HFFc6 (cell line): ENCODE results near the gene ATP13A2. TPM values are rescaled to one million over a fixed set of nuclear protein-coding genes. Genes with fewer than 3 reads are reported as not detected.
"Not testable (repeated sequence)": the region's sequence is repeated elsewhere in the genome, so short reads cannot be mapped to it uniquely, and the experiment has no call there.

ENCODE experiments used
- DNase-seq: peaks from one replicate; pipeline ENCODE4 v3.0.0-alpha.2; 2018
- H3K27ac Mint-ChIP-seq: 2 replicates; pipeline ENCODE4 v1.8.0; 2020; ENCODE audit warnings: mild to moderate bottlenecking, mixed read lengths
- H3K27me3 Mint-ChIP-seq: 2 replicates; pipeline ENCODE4 v1.8.0; 2021; ENCODE audit warnings: mild to moderate bottlenecking, moderate library complexity, mixed read lengths; ENCODE audit not compliant: insufficient read depth
- H3K36me3 Mint-ChIP-seq: 2 replicates; pipeline ENCODE4 v1.8.0; 2021; ENCODE audit warnings: low read depth, mixed read lengths
- H3K4me1 Mint-ChIP-seq: 2 replicates; pipeline ENCODE4 v1.8.0; 2020; ENCODE audit warnings: low read depth, mixed read lengths
- H3K4me3 Mint-ChIP-seq: 2 replicates; pipeline ENCODE4 v1.8.0; 2020; ENCODE audit warnings: mild to moderate bottlenecking, moderate library complexity, mixed read lengths
- H3K9me3 Mint-ChIP-seq: 2 replicates; pipeline ENCODE4 v1.8.0; 2020; ENCODE audit warnings: mild to moderate bottlenecking, mixed read lengths
- CTCF ChIP-seq: fragments of 200-600 bp; sonication (generic); IDR thresholded peaks from 2 replicates; pipeline ENCODE4 v1.5.0; 2021; ENCODE audit warnings: antibody characterized with exemption, mild to moderate bottlenecking
- total RNA-seq, 6 experiments: library from RNA; stranded (reverse); fragmentation: NEBNext Ultra II Directional; extraction: Animal tissue kit (Norgen Biotek cat#: 25700); gene quantifications; 2 replicates in 1 of 6; 3 replicates in 5 of 6; pipeline ENCODE4 v1.2.3, GENCODE V29; 2021

ATP13A2 gene
- total RNA-seq, 6 experiments from 2014 or later: 26.8 to 33.6 (median 29.4) TPM

- Mint-ChIP-seq H3K27ac (no peak overlapping the region), H3K9me3 (no peaks in the 10 kb centered on the region), H3K4me3 (no peak overlapping the region), H3K4me1 (peaks cover 11% of the 10 kb centered on the region), H3K27me3 (no peaks in the 10 kb centered on the region; the same call in 1 of the 2 replicates), H3K36me3 (no peaks in the 10 kb centered on the region)
- DNase-seq: no peak
- TF ChIP-seq CTCF: no peak
These were observed 65.1 kb downstream of the ATP13A2 start for GRCh38 chr1:16946646-16947045.

GRCh38 chr1:16946185-16946584 is 65.5 kb downstream of the ATP13A2 start:
- not testable (repeated sequence) for H3K9me3 Mint-ChIP-seq, H3K4me3 Mint-ChIP-seq, H3K4me1 Mint-ChIP-seq, DNase-seq, H3K36me3 Mint-ChIP-seq, H3K27ac Mint-ChIP-seq, H3K27me3 Mint-ChIP-seq

GRCh38 chr1:16945512-16945911 is 66.2 kb downstream of the ATP13A2 start:
- not testable (repeated sequence) for H3K4me1 Mint-ChIP-seq, H3K27me3 Mint-ChIP-seq, H3K4me3 Mint-ChIP-seq, H3K36me3 Mint-ChIP-seq, DNase-seq, H3K9me3 Mint-ChIP-seq, H3K27ac Mint-ChIP-seq

- Mint-ChIP-seq H3K9me3 (no peaks in the 10 kb centered on the region), H3K4me3 (no peak overlapping the region), H3K27me3 (no peaks in the 10 kb centered on the region), H3K27ac (no peak overlapping the region), H3K4me1 (peaks cover 3% of the 10 kb centered on the region), H3K36me3 (no peaks in the 10 kb centered on the region)
- no peak for DNase-seq
- no peak for TF ChIP-seq CTCF
These were observed 67.7 kb downstream of the ATP13A2 start for GRCh38 chr1:16944038-16944437.

GRCh38 chr1:16939386-16940180 is 72.1 kb downstream of the ATP13A2 start:
- H3K4me3 Mint-ChIP-seq, H3K4me1 Mint-ChIP-seq, H3K36me3 Mint-ChIP-seq, H3K27me3 Mint-ChIP-seq, H3K27ac Mint-ChIP-seq, DNase-seq, H3K9me3 Mint-ChIP-seq: not testable (repeated sequence)

- H3K9me3 Mint-ChIP-seq: no peaks in the 10 kb centered on the region
- H3K27me3 Mint-ChIP-seq: no peaks in the 10 kb centered on the region; the same call in 1 of the 2 replicates
- no peaks in the 10 kb centered on the region for H3K4me1 Mint-ChIP-seq
- H3K27ac Mint-ChIP-seq: no peak overlapping the region
- H3K4me3 Mint-ChIP-seq: no peak overlapping the region
- TF ChIP-seq CTCF: no peak
- peaks cover 4% of the 10 kb centered on the region; the same call in 1 of the 2 replicates for H3K36me3 Mint-ChIP-seq
- no peak for DNase-seq
These were observed 73.1 kb downstream of the ATP13A2 start for GRCh38 chr1:16938351-16939321.

GRCh38 chr1:16936580-16936979 is 75.1 kb downstream of the ATP13A2 start:
- not testable (repeated sequence) for H3K4me1 Mint-ChIP-seq, DNase-seq, H3K4me3 Mint-ChIP-seq, H3K36me3 Mint-ChIP-seq, H3K27me3 Mint-ChIP-seq, H3K9me3 Mint-ChIP-seq, H3K27ac Mint-ChIP-seq

Other genes starting within 250 kb of the ATP13A2 start
- gene RNU1-2, start 115.9 kb downstream of the ATP13A2 start, total RNA-seq: 1,000 to 10,000 TPM; 1,191 to 2,394 (median 1,819) TPM
- 10 to 100 TPM; 10.3 to 14.6 (median 12.5) TPM for gene CROCC, start 90.0 kb downstream of the ATP13A2 start, total RNA-seq
- gene MFAP2, start 31.3 kb downstream of the ATP13A2 start, total RNA-seq: 10 to 100 TPM; 33.7 to 53.4 (median 47.5) TPM
- 100 to 1,000 TPM; 112 to 128 (median 116) TPM for gene SDHB, start 42.1 kb upstream of the ATP13A2 start, total RNA-seq
- gene PADI2, start 107.5 kb upstream of the ATP13A2 start, total RNA-seq: under 1 TPM in 4 of 6 experiments, not detected in 2; 0.05 to 0.33 (median 0.13) TPM
- gene PADI1, start 193.2 kb upstream of the ATP13A2 start, total RNA-seq: under 1 TPM in 5 of 6 experiments, not detected in 1; 0.11 to 0.95 (median 0.22) TPM
- under 1 TPM in 4 of 6 experiments, not detected in 2; 0.05 to 0.14 (median 0.07) TPM for gene PADI3, start 237.2 kb upstream of the ATP13A2 start, total RNA-seq